Endothelial cell of umbilical vein (primary cell): ENCODE measurements around the gene RBBP4. TPM values are rescaled to one million over a fixed set of nuclear protein-coding genes. Genes with fewer than 3 reads are reported as not detected.

Source experiments
- Bru-seq: library from RNA; stranded (reverse); fragments of 400-500 nt; gene quantifications from one replicate; lab custom pipeline; 2021; lab: Mats Ljungman, UMichigan
- BruChase-seq, 2 experiments: library from RNA; stranded (reverse); fragments of 400-500 nt; gene quantifications; one replicate each; lab custom pipeline; 2021; lab: Mats Ljungman, UMichigan
- BruUV-seq: library from RNA; stranded (reverse); fragments of 400-500 nt; replicated peaks from 2 replicates; lab custom pipeline; 2021; lab: Mats Ljungman, UMichigan
- CTCF ChIA-PET: fragments of 300-600, 350-600 bp; sonication (Branson Sonifier 250); formaldehyde crosslinking; loops from one replicate; lab custom pipeline; 2021; ENCODE audit warnings: antibody characterized with exemption, inconsistent platforms; lab: Charles Lee
- POLR2A ChIA-PET: fragments of 300-600, 350-600 bp; sonication (Branson Sonifier 250); formaldehyde crosslinking; loops from one replicate; lab custom pipeline; 2021; ENCODE audit warnings: antibody characterized with exemption, inconsistent platforms; lab: Charles Lee
- DNase-seq: peaks from one replicate; pipeline ENCODE4 v3.0.0-alpha.2; 2011; ENCODE audit warnings: low read depth, low spot score
- FAIRE-seq: peaks from 2 replicates; lab custom pipeline; 2011; peaks lifted over from hg19 to GRCh38; lab: Jason Lieb, UNC
- H2AFZ ChIP-seq: 2 replicates; pipeline ENCODE4 v1.6.0; 2012; ENCODE audit warnings: low read depth, low read length, control low read depth, inconsistent platforms
- H3K27ac ChIP-seq: 2 replicates; pipeline ENCODE4 v1.5.1; 2011; ENCODE audit warnings: low read depth, mild to moderate bottlenecking, control low read depth, low read length, moderate library complexity; ENCODE audit not compliant: insufficient read depth
- H3K27me3 ChIP-seq, 2 experiments: 2 replicates each; pipeline versions ENCODE4 v1.6.0 to v1.6.1; 2011; ENCODE audit warnings: low read length in 2 of 2, mixed read lengths in 1 of 2; ENCODE audit not compliant: control insufficient read depth in 2 of 2, insufficient read depth in 2 of 2
- H3K36me3 ChIP-seq, 2 experiments: 2 replicates in 1 of 2; 3 replicates in 1 of 2; pipeline ENCODE4 v1.5.1; 2011; ENCODE audit warnings: low read length in 2 of 2, mild to moderate bottlenecking in 1 of 2, moderate library complexity in 1 of 2; ENCODE audit not compliant: control insufficient read depth in 2 of 2, insufficient read depth in 2 of 2; ENCODE audit errors: extremely low read depth in 1 of 2
- H3K4me1 ChIP-seq: 3 replicates; pipeline ENCODE4 v1.5.1; 2011; ENCODE audit warnings: mild to moderate bottlenecking, low read length; ENCODE audit not compliant: control insufficient read depth, insufficient read depth; ENCODE audit errors: extremely low read depth
- H3K4me2 ChIP-seq: 2 replicates; pipeline ENCODE4 v1.6.1; 2011; ENCODE audit warnings: low read length, control low read depth, mixed read lengths; ENCODE audit not compliant: insufficient read depth
- H3K4me3 ChIP-seq, 3 experiments: fragments of 200-600 bp in 1 of 3; sonication (generic), shearing (Covaris generic) in 1 of 3; replicated peaks in 1 of 3; 2 replicates each; pipeline ENCODE4 v1.5.1; 2011 to 2016; ENCODE audit warnings: control low read depth in 3 of 3, low read length in 3 of 3, mild to moderate bottlenecking in 2 of 3, inconsistent platforms in 1 of 3, low read depth in 1 of 3, moderate library complexity in 1 of 3; ENCODE audit not compliant: insufficient read depth in 1 of 3
- H3K79me2 ChIP-seq: 2 replicates; pipeline ENCODE4 v1.6.0; 2012; ENCODE audit warnings: low read length, inconsistent platforms; ENCODE audit not compliant: control insufficient read depth, insufficient read depth
- H3K9ac ChIP-seq: replicated peaks from 2 replicates; pipeline ENCODE3; 2011; ENCODE audit warnings: low read length, control low read depth; ENCODE audit not compliant: insufficient read depth; ENCODE audit errors: extremely low read depth
- H3K9me1 ChIP-seq: replicated peaks from 3 replicates; pipeline ENCODE4 v1.6.0; 2011; ENCODE audit warnings: mild to moderate bottlenecking, low read length; ENCODE audit not compliant: control insufficient read depth, insufficient read depth; ENCODE audit errors: extremely low read depth
- H3K9me3 ChIP-seq: replicated peaks from 2 replicates; pipeline ENCODE4 v1.5.1; 2012; ENCODE audit warnings: low read length, inconsistent platforms; ENCODE audit not compliant: control insufficient read depth, insufficient read depth
- H4K20me1 ChIP-seq: replicated peaks from 2 replicates; pipeline ENCODE3; 2011; ENCODE audit warnings: mild to moderate bottlenecking, low read length; ENCODE audit not compliant: control insufficient read depth, insufficient read depth; ENCODE audit errors: extremely low read depth
- CTCF ChIP-seq, 2 donors: IDR thresholded peaks; 1 replicate in 1 of 2; 2 replicates in 1 of 2; pipeline ENCODE4 v1.5.1; 2011; ENCODE audit warnings: low read length in 2 of 2, mild to moderate bottlenecking in 2 of 2, moderate library complexity in 2 of 2, control low read depth in 1 of 2, inconsistent platforms in 1 of 2, low read depth in 1 of 2; ENCODE audit not compliant: insufficient read depth in 1 of 2; ENCODE audit errors: extremely low read depth in 1 of 2
- EZH2 ChIP-seq: IDR thresholded peaks from 2 replicates; pipeline ENCODE4 v1.6.1; 2012; ENCODE audit warnings: borderline replicate concordance, low read depth, mild to moderate bottlenecking, moderate library complexity, low read length, inconsistent platforms; ENCODE audit not compliant: severe bottlenecking
- FOS ChIP-seq: IDR thresholded peaks from 2 replicates; pipeline ENCODE4 v1.6.1; 2011; ENCODE audit warnings: mild to moderate bottlenecking, low read length, moderate library complexity, borderline replicate concordance; ENCODE audit not compliant: insufficient read depth
- GATA2 ChIP-seq: IDR thresholded peaks from 2 replicates; pipeline ENCODE4 v1.7.0; 2011; ENCODE audit warnings: low read depth, mild to moderate bottlenecking, moderate library complexity, mixed read lengths, low read length; ENCODE audit not compliant: insufficient read length, insufficient read depth
- JUN ChIP-seq: IDR thresholded peaks from 2 replicates; pipeline ENCODE4 v1.6.1; 2011; ENCODE audit warnings: borderline replicate concordance, low read depth; ENCODE audit not compliant: insufficient read length, insufficient read depth
- MAX ChIP-seq: IDR thresholded peaks from 2 replicates; pipeline ENCODE4 v1.6.1; 2011; ENCODE audit not compliant: insufficient read depth, insufficient read length
- MYC ChIP-seq: IDR thresholded peaks from one replicate; pipeline ENCODE4 v1.6.1; 2011; ENCODE audit warnings: mild to moderate bottlenecking, low read depth, low read length
- POLR2A ChIP-seq: IDR thresholded peaks from 2 replicates; pipeline ENCODE4 v1.6.1; 2012; ENCODE audit warnings: low read depth, mild to moderate bottlenecking, control low read depth, low read length
- POLR2AphosphoS5 ChIP-seq: IDR thresholded peaks from 2 replicates; pipeline ENCODE4 v1.6.1; 2012; ENCODE audit warnings: low read depth, mild to moderate bottlenecking, control low read depth, low read length, moderate library complexity; ENCODE audit not compliant: insufficient read depth
- dilution Hi-C: fragments of 300-500 bp; cut with MboI; formaldehyde crosslinking; loops from one replicate; pipeline ENCODE4 v1.15.0; 2019; ENCODE audit warnings: low sequenced_read_pairs; ENCODE audit not compliant: extremely low pct_ligation_motif_present
- intact Hi-C: fragments of 100-400 bp; cut with micrococcal nuclease; formaldehyde crosslinking; loops from one replicate; pipeline ENCODE4 v1.10.0; 2022
- long read RNA-seq: library from polyadenylated mRNA; stranded (forward); transcript quantifications from one replicate; pipeline ENCODE4 v2.0.0, GENCODE V29; 2021
- polyA minus RNA-seq, 3 experiments: library from RNA; depleted of rRNA, polyadenylated mRNA; stranded (reverse); fragments of >200 nt; gene quantifications; 1 replicate in 1 of 3; 2 replicates in 2 of 3; pipeline ENCODE4 v1.2.3, GENCODE V29; 2011
- polyA plus RNA-seq, 4 experiments: library from polyadenylated mRNA; depleted of rRNA in 3 of 4; stranded (reverse) in 3 of 4; unstranded in 1 of 4; fragments of >200 nt; gene quantifications; 2 replicates each; pipeline versions ENCODE4 v1.2.1 to v1.2.3, GENCODE V29; 2011 to 2012; ENCODE audit warnings: missing spikeins in 1 of 4
- total RNA-seq: library from RNA; stranded (reverse); gene quantifications from 2 replicates; pipeline ENCODE4 v1.2.3, GENCODE V29; 2021

The RBBP4 gene
- 228 and 241 TPM in 2 replicates for total RNA-seq
- 64.8 and 84.9 TPM in 2 replicates for polyA plus RNA-seq
- polyA plus RNA-seq (2011; cell fraction: cytosol; rRNA removed), result 120 and 127 TPM in 2 replicates
- 161 and 166 TPM in 2 replicates for polyA plus RNA-seq (2011; cell fraction: nucleus; rRNA removed)
- polyA plus RNA-seq (2012), result 157 and 169 TPM in 2 replicates
- 152 and 153 TPM in 2 replicates for polyA minus RNA-seq
- 91.4 TPM for polyA minus RNA-seq (2011; cell fraction: cytosol; rRNA and poly(A)+ RNA removed)
- 112 and 151 TPM in 2 replicates for polyA minus RNA-seq (2011; cell fraction: nucleus; rRNA and poly(A)+ RNA removed)
- percentile 94 among the genes with signal in this experiment for Bru-seq, nascent RNA
- BruChase-seq, experiment 1, labeled RNA remaining after a 6-hour chase, result percentile 96 among the genes with signal in this experiment
- percentile 96 among the genes with signal in this experiment for BruChase-seq, experiment 2, labeled RNA remaining after a 2-hour chase
- long read RNA-seq, full-length matches to known transcripts, result 324 of 359 reads
- long read RNA-seq, partial matches to known transcripts, result 7 of 359 reads
- long read RNA-seq, other reads (novel, unspliced or antisense), result 28 of 359 reads

GRCh38 chr1:32650752-32651460, at the start of gene RBBP4:
Gene RBBP4 (plus strand): TSS chr1:32651208. CDS start chr1:32651307, 99 bp downstream.
- Histone ChIP-seq H3K4me2 (peak within 1 kb of the TSS; percentile 87), H3K27ac (peak within 1 kb of the TSS; percentile 95), H3K9me3 (no peaks in the 10 kb centered on the region), H3K36me3 (peaks cover 5 to 12% of the 10 kb centered on the region in 2 experiments), H2AFZ (peak within 1 kb of the TSS; percentile 73), H3K4me3 (peak within 1 kb of the TSS; percentile 65 to 90 (median 68)), H3K9ac (peak within 1 kb of the TSS; percentile 96), H3K27me3 (no peaks in the 10 kb centered on the region), H4K20me1 (peaks cover 2% of the 10 kb centered on the region), H3K4me1 (peaks cover 18% of the 10 kb centered on the region), H3K79me2 (peaks cover 62% of the 10 kb centered on the region), H3K9me1 (no peaks in the 10 kb centered on the region)
- POLR2A ChIA-PET, result interaction anchor here (0.8 to 1.3 kb wide), 3 partner anchors 12 to 315 kb away, joined by 3 to 4 read pairs (median 3); partner anchors contain the start of gene MARCKSL1
- peak; percentile 98 for DNase-seq
- intact Hi-C loops (loop anchor here (1.0 to 2.0 kb wide), 7 partner anchors 38 to 203 kb away; partner anchors contain the start of genes S100PBP, YARS1 and ZBTB8A), dilution Hi-C loops (no loop called here)
- FAIRE-seq, result no peak
- CTCF ChIA-PET, result interaction anchor here (0.7 to 1.5 kb wide), 3 partner anchors 10 to 166 kb away, joined by 3 to 12 read pairs (median 3); partner anchors contain the start of gene YARS1
- TF ChIP-seq JUN, result no peak
- TF ChIP-seq FOS, result no peak
- TF ChIP-seq GATA2, result no peak
- no peak for TF ChIP-seq CTCF (IDR thresholded peaks at IDR 0.05; ENCODE audit: extremely low read depth in 1 of 2, insufficient read depth in 1 of 2, low read depth in 1 of 2, low read length in 2 of 2)
- TF ChIP-seq MYC, result no peak
- TF ChIP-seq EZH2, result no peak
- TF ChIP-seq POLR2AphosphoS5, result peak; percentile 79
- TF ChIP-seq POLR2A, result peak; percentile 85
- TF ChIP-seq MAX, result peak; percentile 71
- BruUV-seq, result no TSS peak
